Measurements from ENCODE around the gene SLC16A1.

- TF ChIP-seq POLR2A (IDR thresholded peaks at IDR 0.05; ENCODE audit: low read depth, low read length): no peak
- no peak for TF ChIP-seq PAX5 (IDR thresholded peaks at IDR 0.05; ENCODE audit: insufficient read depth, low read length, severe bottlenecking)
- no peak for TF ChIP-seq SPI1 (IDR thresholded peaks at IDR 0.05; ENCODE audit: low read depth, low read length)
- TF ChIP-seq POLR2AphosphoS5 (IDR thresholded peaks at IDR 0.05; ENCODE audit: low read depth, low read length): no peak
- TF ChIP-seq TAF1 (IDR thresholded peaks at IDR 0.05; ENCODE audit: low read depth, low read length): no peak
- no peak for TF ChIP-seq POU2F2 (IDR thresholded peaks at IDR 0.05; ENCODE audit: low read depth, low read length)
Measured at GRCh38 chr1:112937070-112937469, 18.9 kb downstream of the SLC16A1 start.

Measured in GM12891 (cell line).